GM21786 (cell line): Measurements from ENCODE around the gene RCAN1.

Source experiments
- ATAC-seq: cut with Tn5 transposase; IDR thresholded peaks from one replicate; pipeline ENCODE4 v1.9.1; 2021; ENCODE audit not compliant: unreplicated experiment

Gene RCAN1

GRCh38 chr21:34599534-34600101 lies 15.3 kb downstream of the RCAN1 start:
- ATAC-seq: no peak

GRCh38 chr21:34598931-34599400 lies 15.9 kb downstream of the RCAN1 start:
- ATAC-seq: no peak

- no peak for ATAC-seq
Measured at GRCh38 chr21:34597406-34597805, 17.5 kb downstream of the RCAN1 start.

- no peak for ATAC-seq
Measured at GRCh38 chr21:34596561-34597271, 18.2 kb downstream of the RCAN1 start.

- no peak for ATAC-seq
Measured at GRCh38 chr21:34595457-34595856, 19.5 kb downstream of the RCAN1 start.

- no peak for ATAC-seq
Measured at GRCh38 chr21:34594566-34595234, 20.2 kb downstream of the RCAN1 start.

- no peak for ATAC-seq
Measured at GRCh38 chr21:34593954-34594531, 20.9 kb downstream of the RCAN1 start.

- no peak for ATAC-seq
Measured at GRCh38 chr21:34593423-34593822, 21.5 kb downstream of the RCAN1 start.

- no peak for ATAC-seq
Measured at GRCh38 chr21:34592120-34592955, 22.6 kb downstream of the RCAN1 start.

- ATAC-seq: no peak
Measured at GRCh38 chr21:34590520-34590919, 24.4 kb downstream of the RCAN1 start.

- ATAC-seq: no peak
Measured at GRCh38 chr21:34589511-34590282, 25.2 kb downstream of the RCAN1 start.

GRCh38 chr21:34583926-34584563 lies 30.9 kb downstream of the RCAN1 start:
- ATAC-seq: no peak

- no peak for ATAC-seq
Measured at GRCh38 chr21:34582506-34583150, 32.3 kb downstream of the RCAN1 start.

- no peak for ATAC-seq
Measured at GRCh38 chr21:34580181-34580700, 34.7 kb downstream of the RCAN1 start.

- no peak for ATAC-seq
Measured at GRCh38 chr21:34579411-34579810, 35.5 kb downstream of the RCAN1 start.

GRCh38 chr21:34576041-34576511 lies 38.8 kb downstream of the RCAN1 start:
- ATAC-seq: no peak

GRCh38 chr21:34574601-34575529 lies 40.0 kb downstream of the RCAN1 start:
- ATAC-seq: no peak

GRCh38 chr21:34571994-34572393 lies 42.9 kb downstream of the RCAN1 start:
- ATAC-seq: no peak
